NCI-H1436 treated with DMSO at 0.1 percent for 48 hours (cell line): ENCODE data around the gene RNF208.

Source experiments
- DNase-seq: peaks from one replicate; lab custom pipeline; 2025; lab: John Stamatoyannopoulos, UW

RNF208 gene

DNA sequence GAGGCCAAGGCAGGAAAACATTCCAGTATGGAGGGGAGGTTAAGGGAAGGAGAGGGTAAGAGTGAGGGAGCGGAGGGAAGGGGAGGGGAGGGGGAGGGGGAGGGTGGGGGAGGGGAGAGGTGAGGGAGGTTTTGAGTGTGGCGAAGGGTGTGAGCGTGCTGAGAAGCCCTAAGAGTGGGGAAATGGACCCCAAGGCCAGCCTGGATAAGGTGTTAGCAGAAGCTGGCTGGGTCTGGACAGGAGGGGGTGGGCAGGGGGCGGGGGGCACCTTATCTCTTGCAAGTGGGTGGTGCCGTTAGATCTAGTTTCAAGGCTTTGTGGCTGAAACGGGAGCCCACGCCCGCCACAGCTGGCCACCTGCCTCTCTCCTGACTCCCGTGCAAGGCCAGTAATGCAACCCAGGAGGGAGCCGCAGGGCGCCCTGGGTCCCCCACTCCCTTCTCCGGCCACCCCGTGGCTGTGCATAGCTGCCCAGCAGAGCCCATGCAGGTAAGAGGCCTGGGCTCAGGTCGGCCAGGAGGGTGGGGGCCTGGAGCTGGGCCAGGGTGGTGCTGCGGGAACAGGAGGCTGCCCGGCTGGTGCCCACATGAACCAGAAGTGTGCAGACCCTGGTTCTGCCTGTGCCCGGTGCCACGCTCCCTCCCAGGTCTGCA lies 5.9 kb upstream of the RNF208 start:
- no peak for DNase-seq

GRCh38 chr9:137227054-137227852 lies 5.2 kb upstream of the RNF208 start, which contains the start of gene RNF224:
TSS of gene RNF224 (plus strand) at chr9:137227502. CDS start at chr9:137228336, 834 bp downstream.
- DNase-seq = peak; percentile 17

GRCh38 chr9:137226338-137227053 lies 4.5 kb upstream of the RNF208 start:
- no peak for DNase-seq

- DNase-seq = no peak
Measured at GRCh38 chr9:137225699-137226331, 3.8 kb upstream of the RNF208 start.

DNA sequence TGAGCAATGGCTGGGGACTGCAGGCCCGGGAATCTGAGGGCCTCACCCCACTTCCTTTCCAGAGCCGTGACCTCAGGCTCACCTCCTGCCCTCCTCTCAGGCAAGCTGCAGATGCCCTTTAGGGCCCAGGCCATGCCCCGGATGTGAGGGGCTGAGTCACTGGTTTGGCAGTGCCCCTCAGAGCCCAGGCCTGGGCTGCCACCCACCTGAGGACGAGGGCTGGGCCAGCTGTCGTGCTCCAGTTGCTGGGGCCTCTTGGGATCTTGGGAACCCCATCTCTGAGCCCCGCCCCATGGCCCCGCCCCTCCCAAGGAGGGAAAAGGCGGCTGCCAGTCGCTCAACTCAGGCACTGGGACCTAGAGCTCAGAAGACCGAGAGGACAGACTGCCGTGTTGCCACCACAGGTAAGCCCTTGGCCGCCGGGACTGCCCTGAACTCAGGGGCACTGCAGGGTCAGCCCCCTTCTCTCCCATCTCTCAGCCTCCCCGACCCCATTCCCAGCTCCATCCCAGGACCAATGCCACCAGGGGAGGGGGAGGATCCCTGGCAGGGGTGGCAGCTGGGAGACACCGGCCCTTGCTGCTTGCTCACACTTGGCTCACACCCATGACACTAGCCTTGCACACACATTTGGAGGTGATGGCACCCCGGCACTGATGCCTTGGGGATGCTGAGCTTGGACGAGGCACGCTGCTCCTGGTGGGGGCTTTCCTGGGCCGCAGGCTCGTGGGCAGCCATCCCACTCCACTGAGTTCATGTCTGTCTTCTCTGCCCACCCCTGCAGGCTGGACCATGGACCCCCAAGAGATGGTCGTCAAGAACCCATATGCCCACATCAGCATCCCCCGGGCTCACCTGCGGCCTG lies 3.0 kb upstream of the RNF208 start, which contains the start of gene CYSRT1:
CYSRT1 (plus strand) TSS at position 345 of the 865 bp plus-strand sequence; CDS start at position 793, 448 bp downstream.
- DNase-seq = no peak

DNA sequence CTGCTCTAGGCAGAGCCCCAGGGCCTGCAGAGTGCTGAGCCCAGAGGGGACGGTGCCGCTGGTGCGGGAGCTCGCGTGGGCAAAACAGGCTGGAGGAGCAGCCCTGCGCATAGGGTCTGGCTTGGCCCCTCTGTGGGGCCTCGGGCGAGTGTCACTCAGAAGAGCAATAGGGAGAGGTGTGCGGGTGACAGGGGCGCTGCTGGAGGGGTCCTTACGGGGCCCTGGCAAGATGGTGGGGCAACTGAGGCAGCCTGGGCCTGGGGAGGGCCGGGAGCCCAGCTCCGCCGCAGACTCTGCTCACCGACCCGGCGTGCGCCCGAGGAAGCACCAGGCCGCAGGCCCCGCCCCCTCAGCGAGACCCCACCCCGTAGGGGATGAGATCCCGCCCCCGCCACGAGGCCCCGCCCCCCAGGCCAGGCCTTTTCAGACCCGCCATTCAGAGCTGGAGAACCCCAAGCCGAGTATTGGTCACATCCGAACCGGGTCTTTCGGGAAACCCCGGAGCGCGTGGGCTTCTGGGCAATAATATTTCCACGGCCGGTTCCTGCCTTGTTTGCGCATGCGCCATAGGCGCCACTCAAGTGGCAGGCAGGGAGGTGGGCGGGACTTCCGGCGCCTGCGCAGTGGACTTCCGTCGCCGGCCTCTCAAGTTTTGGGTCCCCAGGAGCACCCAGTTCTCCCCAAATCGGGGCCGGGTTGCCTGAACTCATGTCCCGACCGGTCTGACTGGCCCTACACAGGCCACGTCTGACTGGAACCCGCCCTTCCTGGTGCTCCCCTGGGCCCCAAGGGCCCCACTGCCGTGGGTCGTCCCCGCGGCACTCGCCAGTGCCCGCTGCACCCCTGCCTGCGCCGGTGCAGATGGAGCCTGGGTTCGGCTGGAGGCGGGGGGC lies 1.3 kb upstream of the RNF208 start:
- DNase-seq = peak; percentile 79

DNA sequence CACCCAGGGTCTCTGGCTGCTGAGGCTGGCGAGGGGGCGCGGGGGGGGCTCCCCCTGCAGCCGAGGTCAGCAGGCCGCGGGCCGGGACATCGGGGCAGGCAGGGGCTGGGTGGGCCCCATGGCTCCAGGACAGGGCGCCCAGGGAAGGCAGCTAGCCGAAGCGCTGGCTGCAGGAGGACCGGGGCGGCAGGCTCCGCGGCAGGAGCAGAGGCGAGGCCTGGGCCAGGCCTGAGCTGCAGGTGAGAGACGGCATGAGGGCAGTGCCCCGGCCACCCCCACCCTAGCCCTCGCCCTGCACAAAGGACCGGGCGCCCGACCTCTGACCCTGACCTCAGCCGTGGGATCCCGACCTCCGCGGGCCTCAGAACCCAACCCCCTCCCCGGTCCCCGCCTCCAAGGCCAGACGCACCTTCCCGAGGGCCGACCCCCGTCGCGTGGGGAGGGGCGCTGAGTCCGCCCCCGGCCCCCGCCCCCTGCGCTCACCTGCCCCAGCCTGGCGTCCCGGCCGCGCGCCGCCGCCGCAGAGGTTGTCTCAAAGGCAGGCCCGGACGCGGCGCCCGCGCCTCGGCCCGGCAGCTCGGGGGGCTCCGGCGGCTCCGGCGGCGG lies 431 bp downstream of the RNF208 start:
- no peak for DNase-seq

DNA sequence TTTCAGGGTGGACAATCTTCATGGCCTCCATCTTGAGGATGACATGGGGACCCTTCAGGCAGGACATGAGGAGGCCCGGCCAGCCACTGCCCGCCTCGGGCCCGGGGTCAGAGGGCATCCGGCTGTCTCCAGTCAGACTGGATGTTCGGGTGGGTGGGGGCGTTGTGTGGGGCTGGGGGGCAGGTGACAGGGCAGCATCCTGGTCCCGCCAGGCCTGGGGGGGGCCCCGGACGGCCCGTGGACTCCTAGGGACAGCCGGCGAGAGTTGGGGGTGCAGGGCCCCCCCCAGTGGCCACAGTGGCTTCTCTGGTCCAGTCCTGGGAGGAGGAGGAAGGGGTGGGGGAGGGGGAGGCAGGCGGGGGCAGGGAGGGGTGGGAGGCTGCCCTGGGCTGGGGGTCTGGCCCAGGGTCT lies 940 bp downstream of the RNF208 start:
- no peak for DNase-seq

- DNase-seq = no peak
Measured at GRCh38 chr9:137220317-137221094, 1.5 kb downstream of the RNF208 start.

- no peak for DNase-seq
Measured at GRCh38 chr9:137219757-137220316, 2.2 kb downstream of the RNF208 start.

DNA sequence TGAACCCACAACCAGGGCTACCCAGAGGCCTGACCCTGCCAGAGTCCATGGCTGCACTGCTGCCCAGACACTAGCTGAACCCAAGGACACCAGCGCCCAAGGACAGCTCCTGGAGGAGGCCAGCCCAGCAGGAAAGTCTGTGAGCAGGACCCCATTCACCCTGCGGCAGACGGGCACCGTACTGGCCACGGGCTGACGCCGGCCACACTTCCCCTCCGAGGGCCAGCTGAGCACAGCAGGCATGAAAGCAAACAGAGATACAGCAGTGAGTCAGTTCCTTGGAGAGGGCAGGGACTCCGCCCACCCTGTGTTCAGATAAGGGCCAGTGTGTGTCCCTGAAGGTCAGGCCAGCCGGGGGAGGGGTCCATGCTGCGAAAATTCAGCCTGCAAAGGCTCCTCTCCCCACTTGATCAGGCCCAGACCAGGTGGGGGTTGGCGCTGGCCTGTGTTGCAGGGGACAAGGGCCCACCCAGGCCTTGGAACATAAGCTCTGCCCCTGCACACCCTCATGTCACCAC lies 3.2 kb downstream of the RNF208 start:
- DNase-seq = no peak

GRCh38 chr9:137218212-137218753 lies 3.8 kb downstream of the RNF208 start:
- DNase-seq = no peak

DNA sequence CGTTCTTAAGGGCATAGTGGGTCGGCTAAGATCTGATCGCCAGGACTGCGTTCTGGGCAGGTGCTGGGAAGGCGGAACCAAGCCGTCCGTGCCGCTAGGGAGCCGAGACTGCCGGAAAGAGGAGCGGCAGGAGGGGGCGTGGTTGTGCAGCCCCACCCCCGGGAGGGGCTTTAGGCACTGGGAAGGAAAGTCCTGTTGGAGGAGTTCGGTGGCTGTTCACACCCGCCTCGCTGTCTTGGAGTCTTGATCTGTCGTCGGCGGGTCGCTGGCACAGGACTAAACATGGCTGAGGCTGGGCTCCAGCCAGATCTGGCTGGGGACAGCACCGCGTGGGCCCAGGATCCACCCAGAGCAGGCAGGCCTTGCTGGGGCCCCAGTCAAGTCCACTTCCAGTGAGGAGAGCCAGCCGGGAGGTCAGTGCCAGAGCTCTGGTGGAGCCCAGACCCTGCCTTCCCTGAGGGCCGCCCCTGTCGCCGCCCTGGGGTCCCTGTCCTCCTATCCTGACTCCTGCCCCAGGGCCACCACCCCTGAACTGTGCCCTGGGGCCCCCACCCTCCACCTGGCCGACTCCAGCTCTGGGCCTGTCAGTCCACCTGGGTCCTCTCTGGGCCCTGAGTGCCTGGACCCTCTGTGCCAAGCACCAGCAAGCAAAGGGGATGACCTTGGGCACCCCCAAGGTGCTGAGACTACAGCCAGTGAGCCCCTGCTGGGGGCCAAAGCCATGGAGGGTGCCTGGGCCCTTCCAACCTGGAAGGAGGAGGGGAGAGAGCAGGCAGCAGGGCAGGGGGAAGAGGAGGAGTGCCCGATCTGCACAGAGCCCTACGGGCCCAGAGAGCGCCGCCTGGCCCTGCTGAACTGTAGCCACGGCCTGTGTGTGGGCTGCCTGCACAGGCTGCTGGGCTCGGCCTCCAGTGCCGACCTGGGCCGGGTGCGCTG lies 4.5 kb downstream of the RNF208 start:
- no peak for DNase-seq

DNA sequence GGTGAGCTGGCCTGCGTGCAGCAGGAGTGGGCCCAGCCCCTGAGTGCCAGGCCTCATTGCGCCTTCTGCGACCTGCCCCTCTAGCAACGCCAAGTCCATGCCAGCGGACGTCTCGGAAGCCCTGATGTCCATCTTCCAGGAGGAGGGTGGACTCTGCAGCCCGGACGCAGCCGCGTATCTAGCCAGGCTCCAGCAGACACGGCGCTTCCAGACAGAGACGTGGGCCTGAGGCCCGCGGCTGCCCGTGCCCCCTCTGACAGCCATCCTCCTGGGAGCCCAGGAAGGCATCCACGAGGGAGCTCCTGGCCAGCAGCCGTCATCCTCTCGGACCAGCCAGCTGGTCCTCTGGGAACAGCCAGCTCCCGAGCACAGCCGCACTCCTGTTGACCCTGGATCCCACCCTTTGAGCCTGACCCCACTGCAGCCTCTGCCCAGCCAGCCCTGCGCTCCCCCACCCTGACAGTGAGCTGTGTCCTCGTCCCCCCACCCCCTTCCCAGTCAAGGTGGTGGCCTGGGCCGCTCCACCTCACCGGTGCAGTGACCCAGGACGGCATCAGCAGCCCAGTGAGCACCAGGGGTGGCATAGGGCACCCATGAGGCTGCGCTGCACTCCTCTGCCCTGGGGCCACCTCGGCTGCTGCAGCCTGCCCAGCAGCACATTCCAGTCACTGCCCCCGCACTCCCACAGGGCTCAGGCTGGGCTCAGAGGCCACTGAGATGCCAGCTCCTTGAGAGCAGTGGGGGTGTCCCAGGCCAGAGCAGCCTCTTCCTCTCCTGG lies 5.7 kb downstream of the RNF208 start:
- no peak for DNase-seq

DNA sequence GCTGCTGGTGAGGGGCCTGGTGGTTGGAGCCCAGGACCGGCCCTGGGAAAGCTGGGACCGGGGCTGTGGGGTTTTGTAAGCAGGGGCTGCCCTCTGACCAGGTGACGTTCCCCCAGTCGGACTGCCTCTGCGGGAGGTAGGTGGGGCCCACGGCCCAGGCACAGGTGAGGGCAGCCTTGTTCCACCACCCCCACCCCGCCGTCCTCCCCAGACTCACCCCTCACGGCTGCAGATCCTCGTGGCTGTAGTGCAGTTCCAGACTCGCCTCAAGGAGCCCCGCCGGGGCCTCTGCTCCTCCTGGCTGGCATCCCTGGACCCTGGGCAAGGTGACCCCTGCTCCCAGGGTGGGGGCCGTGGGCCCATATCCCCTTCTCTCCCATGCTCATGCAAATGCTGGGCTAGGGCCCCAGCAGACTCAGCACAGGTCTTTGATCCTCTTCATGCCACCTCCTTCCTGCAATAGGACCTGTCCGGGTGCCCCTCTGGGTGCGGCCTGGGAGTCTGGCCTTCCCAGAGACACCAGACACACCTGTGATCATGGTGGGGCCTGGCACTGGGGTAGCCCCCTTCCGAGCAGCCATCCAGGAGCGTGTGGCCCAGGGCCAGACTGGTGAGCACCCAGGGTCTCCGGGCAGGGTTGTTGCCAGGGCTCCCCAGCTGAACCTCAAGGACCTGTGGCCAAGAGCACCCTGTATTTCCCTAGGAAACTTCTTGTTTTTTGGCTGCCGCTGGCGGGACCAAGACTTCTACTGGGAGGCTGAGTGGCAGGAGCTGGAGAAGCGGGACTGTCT lies 6.6 kb downstream of the RNF208 start:
- no peak for DNase-seq
